K562 (cell line): Measurements from ENCODE around the gene OXSR1. TPM values are rescaled to one million over a fixed set of nuclear protein-coding genes. Genes with fewer than 3 reads are reported as not detected.

ENCODE experiments used
- GABPA ChIP-seq: fragments of 200-800 bp; sonication (Bioruptor generic); conservative IDR thresholded peaks from 2 replicates; pipeline ENCODE4 v1.6.1; 2016; ENCODE audit warnings: low read depth, missing genetic modification characterization, missing compliant biosample characterization
- HCFC1 ChIP-seq: IDR thresholded peaks from 2 replicates; pipeline ENCODE4 v1.6.1; 2012; ENCODE audit warnings: low read depth, low read length, improper control_type of control experiment
- KDM4B ChIP-seq, 2 experiments: fragments of 450-650 bp in 1 of 2; sonication (generic) in 1 of 2; IDR thresholded peaks; 2 replicates each; pipeline ENCODE4 v1.6.1; 2016 to 2017; ENCODE audit warnings: borderline replicate concordance in 2 of 2, antibody characterized with exemption in 1 of 2, low read depth in 1 of 2, mild to moderate bottlenecking in 1 of 2
- NUFIP1 ChIP-seq: fragments of 450-650 bp; IDR thresholded peaks from 2 replicates; pipeline ENCODE4 v1.6.1; 2018; ENCODE audit not compliant: partially characterized antibody
- PHB2 ChIP-seq: fragments of 450-650 bp; IDR thresholded peaks from 2 replicates; pipeline ENCODE4 v1.6.1; 2017; ENCODE audit warnings: low read depth
- SRSF1 ChIP-seq: fragments of 200-400 bp; formaldehyde crosslinking; IDR thresholded peaks from 2 replicates; pipeline ENCODE4 v1.6.1; 2017; ENCODE audit warnings: mild to moderate bottlenecking, low read depth, low read length, moderate library complexity
- STAT6 ChIP-seq: sonication (generic); formaldehyde crosslinking; IDR thresholded peaks from 2 replicates; pipeline ENCODE4 v1.8.1; 2023; ENCODE audit warnings: mild to moderate bottlenecking, missing genetic modification reagents
- TAL1 ChIP-seq: fragments of 450-650 bp; IDR thresholded peaks from 2 replicates; pipeline ENCODE4 v1.6.1; 2016; ENCODE audit warnings: mild to moderate bottlenecking
- TEAD4 ChIP-seq, 2 experiments: sonication (generic) in 1 of 2; formaldehyde crosslinking in 1 of 2; IDR thresholded peaks; 2 replicates each; pipeline versions ENCODE4 v1.6.1 to v1.8.0; 2012 to 2022; ENCODE audit warnings: borderline replicate concordance in 1 of 2, inconsistent platforms in 1 of 2, low read length in 1 of 2, mild to moderate bottlenecking in 1 of 2, missing genetic modification reagents in 1 of 2
- ZMIZ1 ChIP-seq, 2 experiments: fragments of 150-350 bp in 1 of 2; IDR thresholded peaks; 2 replicates each; pipeline ENCODE4 v1.6.1; 2012 to 2016; ENCODE audit warnings: low read depth in 2 of 2, low read length in 2 of 2, mild to moderate bottlenecking in 1 of 2, moderate library complexity in 1 of 2
- ZNF143 ChIP-seq: sonication (generic); formaldehyde crosslinking; IDR thresholded peaks from 2 replicates; pipeline ENCODE4 v1.9.0; 2022; ENCODE audit warnings: mild to moderate bottlenecking, missing genetic modification reagents
- ZNF232 ChIP-seq: sonication (generic); formaldehyde crosslinking; IDR thresholded peaks from 2 replicates; pipeline ENCODE4 v1.8.0; 2022; ENCODE audit warnings: mild to moderate bottlenecking, missing genetic modification reagents
- polyA plus RNA-seq, 8 experiments: library from polyadenylated mRNA; depleted of rRNA in 4 of 8; stranded (reverse) in 5 of 8; unstranded in 3 of 8; fragments of >200 nt; fragmentation: Nextera tagmentation in 2 of 8; fragmentation: Illumina TruSeq in 1 of 8; extraction: Ambion mirVana in 2 of 8; extraction: Trizol in 1 of 8; gene quantifications; 2 replicates each; pipeline versions ENCODE4 v1.2.1 to v1.2.3, GENCODE V29; 2011 to 2014; ENCODE audit warnings: inconsistent platforms in 1 of 8, missing spikeins in 1 of 8
- total RNA-seq, 7 experiments: library from RNA; depleted of rRNA in 6 of 7; stranded (reverse); fragments of >200 nt in 6 of 7; fragmentation: Illumina TruSeq in 2 of 7; extraction: Trizol in 2 of 7; gene quantifications; 2 replicates each; pipeline versions ENCODE4 v1.2.1 to v1.2.3, GENCODE V29; 2011 to 2021; ENCODE audit warnings: low replicate concordance in 1 of 7

The OXSR1 gene
- total and polyA plus RNA-seq, 9 of the 15 experiments (the other 6 are each of a cell fraction or from before 2014, with no cell fraction given): 15.7 to 87.6 (median 48.7) TPM

- TF ChIP-seq ZMIZ1 (IDR thresholded peaks at IDR 0.05; ENCODE audit: low read depth in 2 of 2, low read length in 2 of 2) (no peak), ZNF232 (no peak), NUFIP1 (no peak), SRSF1 (no peak), TAL1 (no peak), PHB2 (no peak), ZNF143 (no peak), TEAD4 (IDR thresholded peaks at IDR 0.05; ENCODE audit: low read length) (peak; percentile 39; the same call in 1 of the 2 replicates), TEAD4 (CRISPR knock-in tag; IDR thresholded peaks at IDR 0.05; ENCODE audit: borderline replicate concordance) (no peak), STAT6 (CRISPR knock-in tag) (peak; percentile 92), GABPA (peak; percentile 97), KDM4B (IDR thresholded peaks at IDR 0.05; ENCODE audit: borderline replicate concordance in 2 of 2, low read depth in 1 of 2) (no peak), HCFC1 (peak; percentile 85)
Measured at GRCh38 chr3:38164952-38165721, at the start of gene OXSR1 (continued).
